Natural killer cell (primary cell): ENCODE results near the gene NRP1. TPM values are rescaled to one million over a fixed set of nuclear protein-coding genes. Genes with fewer than 3 reads are reported as not detected.
A peak's percentile ranks its signal among the peaks of the same experiment; 100 is the strongest.

Source experiments
- ATAC-seq, 3 donors: fragments of 150-1000 bp in 2 of 3; fragments of 200-7000 bp in 1 of 3; cut with Tn5 transposase; 1 replicate in 1 of 3; 2 replicates in 2 of 3; pipeline ENCODE4 v1.10.0; 2021; ENCODE audit warnings: mild to moderate bottlenecking in 2 of 3, moderate library complexity in 2 of 3
- DNase-seq, 2 donors: peaks; one replicate each; pipeline versions ENCODE4 v3.0.0 to v3.0.0-alpha.2; 2013 to 2021; ENCODE audit warnings: mixed read lengths in 1 of 2
- H3K27ac ChIP-seq: one replicate; pipeline ENCODE4 v1.5.1; 2013; ENCODE audit warnings: mild to moderate bottlenecking, low read length
- H3K27me3 ChIP-seq: one replicate; pipeline ENCODE4 v1.6.1; 2013; ENCODE audit warnings: low read length; ENCODE audit not compliant: control insufficient read depth, insufficient read depth
- H3K36me3 ChIP-seq: one replicate; pipeline ENCODE4 v1.6.1; 2013; ENCODE audit warnings: low read length; ENCODE audit not compliant: control insufficient read depth, insufficient read depth
- H3K4me1 ChIP-seq: one replicate; pipeline ENCODE4 v1.6.1; 2013; ENCODE audit warnings: low read length; ENCODE audit not compliant: control insufficient read depth, insufficient read depth
- H3K4me3 ChIP-seq: one replicate; pipeline ENCODE4 v1.5.1; 2013; ENCODE audit warnings: low read length
- H3K9me3 ChIP-seq: one replicate; pipeline ENCODE4 v1.6.1; 2013; ENCODE audit warnings: low read length; ENCODE audit not compliant: control insufficient read depth, insufficient read depth
- H3K27ac Mint-ChIP-seq, 2 donors: one replicate each; pipeline ENCODE4 v1.8.0; 2022; ENCODE audit warnings: mild to moderate bottlenecking in 2 of 2, mixed read lengths in 2 of 2, moderate library complexity in 1 of 2
- H3K27me3 Mint-ChIP-seq, 2 donors: one replicate each; pipeline ENCODE4 v1.8.0; 2022; ENCODE audit warnings: low read depth in 2 of 2, mixed read lengths in 2 of 2
- H3K36me3 Mint-ChIP-seq: one replicate; pipeline ENCODE4 v1.8.0; 2022; ENCODE audit warnings: mixed read lengths
- H3K4me1 Mint-ChIP-seq, 2 donors: one replicate each; pipeline ENCODE4 v1.8.0; 2022; ENCODE audit warnings: mixed read lengths in 2 of 2
- H3K4me3 Mint-ChIP-seq: one replicate; pipeline ENCODE4 v1.8.0; 2022; ENCODE audit warnings: mild to moderate bottlenecking, moderate library complexity, mixed read lengths
- H3K9me3 Mint-ChIP-seq, 2 donors: one replicate each; pipeline ENCODE4 v1.8.0; 2022; ENCODE audit warnings: mixed read lengths in 2 of 2
- CTCF ChIP-seq: fragments of 200-600 bp; IDR thresholded peaks from one replicate; pipeline ENCODE4 v1.8.0; 2022; ENCODE audit warnings: antibody characterized with exemption
- WGBS: methylation state at CpG from one replicate; pipeline ENCODE4 v1.1.7; 2013; ENCODE audit warnings: missing lambda C conversion rate; ENCODE audit not compliant: insufficient coverage; 5-methylcytosine and 5-hydroxymethylcytosine counted together
- intact Hi-C: fragments of 100-400 bp; cut with micrococcal nuclease; formaldehyde crosslinking; loops from one replicate; pipeline ENCODE4 v1.14.2; 2022
- total RNA-seq, 4 donors: library from RNA; stranded (reverse); fragments of 120-200 nt in 1 of 4; gene quantifications; one replicate each; pipeline versions ENCODE4 v1.2.3 to v1.2.4, GENCODE V29; 2013 to 2022

Gene NRP1
- total RNA-seq, 3 donors from 2014 or later (not counting 1 experiment from before 2014, with no cell fraction given), result 0.16 to 1.5 TPM; not detected in 1

GRCh38 chr10:33129996-33130386 is 204.5 kb downstream of the NRP1 start:
- Mint-ChIP-seq H3K36me3 (no peaks in the 10 kb centered on the region), H3K4me3 (no peak overlapping the region), H3K4me1 (peaks cover 58 to 60% of the 10 kb centered on the region in 2 donors), H3K9me3 (no peaks in the 10 kb centered on the region), H3K27me3 (no peaks in the 10 kb centered on the region), H3K27ac (no peak overlapping the region)
- no peak overlapping the region for H3K27ac ChIP-seq
- peaks cover 61% of the 10 kb centered on the region for H3K4me1 ChIP-seq
- WGBS, result 97% methylated on average over 5 of the region's 5 CpGs
- H3K4me3 ChIP-seq, result no peak overlapping the region
- no peak for TF ChIP-seq CTCF
- no peaks in the 10 kb centered on the region for H3K27me3 ChIP-seq
- ATAC-seq, result no peak
- no peaks in the 10 kb centered on the region for H3K36me3 ChIP-seq
- H3K9me3 ChIP-seq, result no peaks in the 10 kb centered on the region
- DNase-seq, result no peak
- intact Hi-C loops, result loop anchor here (5.0 to 10.0 kb wide), 3 partner anchors 78 to 685 kb away; partner anchors contain the start of gene CCDC7

- H3K27ac ChIP-seq, result no peak overlapping the region
- H3K36me3 ChIP-seq, result no peaks in the 10 kb centered on the region
Measured at GRCh38 chr10:33129141-33129995, 205.1 kb downstream of the NRP1 start.

GRCh38 chr10:33127622-33128021 is 206.8 kb downstream of the NRP1 start:
- Mint-ChIP-seq H3K4me3 (no peak overlapping the region), H3K27ac (peak overlapping the region; percentile 88 to 89)
- intact Hi-C loops, result loop anchor here (5.0 kb wide), 1 partner anchor 75 kb away; no protein-coding TSS in a partner anchor

More at GRCh38 chr10:33129141-33129995, 205.1 kb downstream of the NRP1 start:
- Mint-ChIP-seq H3K9me3 (no peaks in the 10 kb centered on the region), H3K4me1 (peaks cover 56 to 60% of the 10 kb centered on the region in 2 donors), H3K27ac (peak overlapping the region; percentile 27 to 53), H3K4me3 (no peak overlapping the region), H3K36me3 (no peaks in the 10 kb centered on the region), H3K27me3 (no peaks in the 10 kb centered on the region)
- DNase-seq (no peak), ATAC-seq (no peak)
- H3K9me3 ChIP-seq, result no peaks in the 10 kb centered on the region
- 98% methylated on average over 8 of the region's 10 CpGs for WGBS
- TF ChIP-seq CTCF, result no peak
- peaks cover 62% of the 10 kb centered on the region for H3K4me1 ChIP-seq
- H3K4me3 ChIP-seq, result no peak overlapping the region
- intact Hi-C loops, result loop anchor here (5.0 kb wide), 1 partner anchor 77 kb away; no protein-coding TSS in a partner anchor
- no peaks in the 10 kb centered on the region for H3K27me3 ChIP-seq

More at GRCh38 chr10:33127622-33128021, 206.8 kb downstream of the NRP1 start:
- Histone ChIP-seq H3K27me3 (no peaks in the 10 kb centered on the region), H3K36me3 (no peaks in the 10 kb centered on the region), H3K9me3 (no peaks in the 10 kb centered on the region), H3K4me3 (no peak overlapping the region), H3K4me1 (peaks cover 53% of the 10 kb centered on the region), H3K27ac (no peak overlapping the region)
- Mint-ChIP-seq H3K36me3 (no peaks in the 10 kb centered on the region), H3K27me3 (no peaks in the 10 kb centered on the region), H3K9me3 (no peaks in the 10 kb centered on the region), H3K4me1 (peaks cover 42 to 47% of the 10 kb centered on the region in 2 donors)
- TF ChIP-seq CTCF, result no peak
- WGBS, result 100% methylated on average over 4 of the region's 9 CpGs
- no peak for ATAC-seq
- no peak for DNase-seq
